NCI-H774 (cell line): ENCODE data around the gene ATP5IF1.

Experiments
- DNase-seq: peaks from one replicate; lab custom pipeline; 2025; lab: John Stamatoyannopoulos, UW

The ATP5IF1 gene

DNA sequence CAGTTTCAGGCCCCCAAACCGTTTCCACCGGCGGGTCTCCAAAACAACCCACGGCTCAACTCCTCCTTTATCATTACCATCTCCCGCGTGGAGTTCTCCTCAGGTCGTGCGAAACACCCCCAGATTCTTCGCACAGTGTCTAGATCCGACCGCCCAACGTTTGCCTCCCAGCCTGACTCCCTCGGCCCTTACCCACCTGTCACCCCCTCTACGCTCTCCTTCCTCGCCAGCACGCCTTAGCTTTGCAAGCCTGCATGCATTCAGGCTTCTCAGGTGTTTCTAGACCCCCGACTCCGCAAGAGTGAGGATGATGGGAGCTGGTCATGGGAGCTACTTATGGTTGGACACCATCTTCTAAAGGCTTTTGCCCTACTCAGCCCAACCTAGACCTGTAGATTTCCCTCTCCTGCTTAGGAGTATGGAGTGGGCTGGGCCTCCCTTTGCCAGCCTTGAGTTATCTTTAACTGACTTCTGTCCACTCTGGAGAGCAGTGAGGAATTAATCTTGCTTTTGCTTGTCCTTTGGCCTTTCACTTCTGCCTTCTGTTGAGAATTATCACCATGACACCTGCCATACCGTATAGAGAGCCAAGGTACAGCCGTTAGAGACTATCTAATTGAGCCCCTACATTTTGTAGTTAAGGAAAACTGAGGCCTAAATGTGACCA is 865 bp downstream of the ATP5IF1 start:
- DNase-seq, result no peak

DNA sequence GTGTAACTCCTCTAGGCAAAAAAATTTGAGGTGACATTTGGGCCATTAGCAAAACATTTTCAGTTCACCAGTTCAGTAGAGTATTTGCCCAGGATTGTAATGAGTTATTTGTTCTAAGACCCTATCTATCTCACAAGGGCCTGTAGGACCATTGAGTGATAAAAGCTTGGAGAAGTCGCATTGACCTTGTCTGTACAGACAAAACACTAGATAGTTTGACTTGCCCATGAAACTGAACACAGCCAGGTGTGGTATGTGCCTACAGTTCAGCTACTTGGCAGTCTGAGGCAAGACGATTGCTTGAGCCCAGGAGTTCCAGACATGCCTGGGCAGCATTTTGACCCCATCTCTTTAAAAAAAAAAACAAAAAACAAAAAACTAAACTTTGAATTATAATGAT is 3.1 kb downstream of the ATP5IF1 start:
- no peak for DNase-seq

DNA sequence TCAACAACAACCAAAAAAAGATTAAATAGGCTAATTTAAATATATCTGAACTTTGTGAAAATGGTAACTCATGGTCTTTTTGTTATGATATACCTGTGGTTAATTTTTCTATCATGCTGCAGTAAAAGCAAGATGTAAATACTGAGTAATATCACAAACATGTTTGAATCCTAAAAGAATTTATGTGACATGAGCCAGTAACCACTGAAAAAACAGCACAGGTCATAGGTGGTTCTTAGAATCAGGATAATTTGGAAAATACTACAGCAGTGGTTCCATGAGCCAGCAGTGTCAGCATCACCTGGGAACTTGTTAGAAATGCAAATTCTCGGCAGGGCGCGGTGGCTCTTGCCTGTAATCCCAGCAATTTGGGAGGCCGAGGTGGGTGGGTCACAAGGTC is 4.1 kb downstream of the ATP5IF1 start:
- DNase-seq, result no peak

DNA sequence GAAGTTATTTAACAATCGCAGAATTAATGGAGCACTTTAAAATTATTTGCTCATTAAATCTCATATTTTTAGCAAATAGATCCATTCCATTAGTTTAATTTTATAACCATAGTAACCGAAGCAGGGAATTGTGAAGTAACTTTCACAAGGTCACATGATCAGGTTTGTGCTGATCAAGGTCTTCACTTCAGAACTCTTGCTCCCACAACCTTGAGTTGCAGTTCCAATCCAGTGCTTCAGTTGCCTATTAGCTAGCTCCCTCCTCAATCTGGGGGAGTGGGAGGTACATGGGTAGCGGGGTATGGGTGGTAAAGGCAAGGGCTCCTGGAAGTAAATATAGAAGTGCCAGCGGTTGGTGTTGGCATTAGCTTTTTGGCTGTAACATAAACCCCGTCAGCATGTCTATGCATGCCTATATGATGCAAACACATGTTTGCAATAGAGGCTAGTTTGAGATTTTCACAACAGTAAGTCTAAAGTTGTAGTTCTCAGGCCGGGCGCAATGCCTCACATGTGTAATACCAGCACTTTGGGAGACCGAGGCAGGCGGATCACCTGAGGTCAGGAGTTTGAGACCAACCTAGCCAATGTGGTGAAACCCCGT is 5.8 kb downstream of the ATP5IF1 start:
- no peak for DNase-seq

DNA sequence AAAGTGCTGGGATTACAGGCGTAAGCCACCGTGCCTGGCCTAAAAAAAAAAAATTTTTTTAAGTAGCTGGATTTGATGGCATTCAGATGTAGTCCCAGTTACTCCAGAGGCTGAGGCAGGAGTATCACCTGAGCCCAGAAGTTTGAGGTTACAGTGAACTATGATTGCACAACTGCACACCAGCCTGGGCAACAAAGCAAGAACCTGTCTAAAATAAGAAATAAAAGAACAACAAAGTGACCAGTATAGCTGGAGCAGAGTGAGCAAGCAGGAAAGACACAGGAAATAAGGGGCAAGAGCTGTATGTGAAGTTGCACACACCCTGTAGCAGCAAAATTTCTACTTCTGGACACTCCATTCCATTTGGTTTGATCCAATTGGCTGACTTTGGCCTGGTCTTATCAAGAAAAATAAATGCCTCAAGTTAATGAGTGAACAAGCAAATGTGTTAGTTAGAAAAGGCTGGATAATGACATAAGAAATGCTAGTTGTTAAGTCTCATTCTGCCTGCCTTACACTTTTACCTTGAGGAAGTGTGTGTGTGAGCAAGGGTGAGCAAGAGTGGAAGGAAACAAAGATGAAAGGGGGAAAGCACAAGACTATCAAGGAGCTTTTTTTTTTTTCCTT is 7.9 kb downstream of the ATP5IF1 start:
- no peak for DNase-seq

DNA sequence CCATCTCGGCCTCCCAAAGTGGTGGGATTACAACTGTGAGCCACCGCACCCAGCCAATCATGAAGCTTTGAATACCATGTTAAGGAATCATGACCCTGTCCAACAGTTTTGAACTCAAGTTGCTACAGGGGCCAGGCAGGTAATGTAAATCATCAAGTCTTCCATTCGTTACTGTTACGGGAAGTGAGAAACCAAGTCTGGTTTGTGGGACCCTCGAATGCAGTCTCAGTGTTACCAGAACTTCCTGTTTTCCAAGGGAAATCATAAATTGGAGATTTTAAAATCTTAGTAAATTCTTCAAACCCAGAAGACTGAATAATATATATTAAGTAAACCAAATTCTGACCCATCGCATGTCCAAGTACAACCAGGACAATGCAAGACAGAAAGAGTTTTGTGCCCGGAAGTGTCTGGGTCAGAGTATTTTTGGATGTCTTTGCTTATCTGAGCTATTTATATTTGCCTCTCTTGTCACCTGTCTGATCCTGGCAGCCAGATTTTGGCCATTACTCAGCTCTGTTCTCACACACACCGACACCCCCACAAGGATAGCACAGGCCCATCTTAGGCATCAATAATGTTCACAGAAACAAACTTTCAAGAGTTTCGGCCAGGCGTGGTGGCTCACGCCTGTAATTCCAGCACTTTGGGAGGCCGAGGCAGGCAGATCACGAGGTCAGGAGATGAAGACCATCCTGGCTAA is 8.8 kb downstream of the ATP5IF1 start:
- no peak for DNase-seq

DNA sequence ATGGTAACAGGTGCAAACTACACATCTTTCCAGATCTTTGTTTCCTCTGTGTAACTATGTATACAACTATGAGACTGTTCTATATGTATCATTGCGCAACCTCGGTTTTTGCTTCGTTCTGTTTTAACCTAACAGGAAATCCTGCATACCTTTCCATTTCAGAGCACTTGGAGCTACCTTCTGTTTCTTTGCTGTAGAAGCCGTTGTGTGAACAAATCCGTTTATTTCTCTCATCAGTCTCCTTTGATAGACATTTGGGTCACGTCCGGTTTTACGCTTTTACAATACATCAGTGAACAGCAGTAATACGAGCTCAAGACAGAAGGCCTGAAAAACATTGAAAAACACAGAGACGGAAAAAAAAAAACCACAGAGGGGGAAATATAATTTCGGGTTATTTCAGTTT is 10.5 kb downstream of the ATP5IF1 start:
- no peak for DNase-seq

DNA sequence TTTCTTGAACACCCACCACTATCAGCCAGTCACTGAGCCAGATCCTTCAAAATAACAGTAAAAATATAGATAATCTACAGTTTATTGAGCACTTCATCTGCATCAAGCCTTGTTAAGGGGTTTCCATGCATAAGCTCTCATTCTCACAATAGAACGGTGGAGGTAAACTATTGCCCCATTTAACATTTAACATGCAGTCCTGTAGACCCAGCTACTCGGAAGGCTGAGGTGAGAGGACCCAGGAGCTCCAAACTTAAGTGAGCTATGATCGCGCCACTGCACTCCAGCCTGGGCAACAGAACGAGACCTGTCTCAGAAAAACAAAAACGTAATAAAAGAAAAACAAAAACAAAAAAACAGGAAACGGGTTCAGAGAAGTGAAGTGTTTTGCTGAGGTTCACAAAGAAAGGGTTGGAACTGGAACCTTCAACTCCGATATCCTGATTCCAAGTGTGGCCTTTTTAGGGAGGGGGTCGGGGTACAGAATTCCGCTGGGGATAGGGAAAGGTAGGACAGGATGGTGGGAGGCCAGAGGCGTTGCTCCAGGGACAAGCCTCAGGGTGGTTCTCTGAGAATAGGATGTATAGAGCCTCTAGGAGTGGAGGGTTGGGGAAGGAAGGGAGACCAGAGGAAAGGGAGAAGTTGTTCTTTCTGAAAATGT is 11.8 kb downstream of the ATP5IF1 start:
- no peak for DNase-seq

DNA sequence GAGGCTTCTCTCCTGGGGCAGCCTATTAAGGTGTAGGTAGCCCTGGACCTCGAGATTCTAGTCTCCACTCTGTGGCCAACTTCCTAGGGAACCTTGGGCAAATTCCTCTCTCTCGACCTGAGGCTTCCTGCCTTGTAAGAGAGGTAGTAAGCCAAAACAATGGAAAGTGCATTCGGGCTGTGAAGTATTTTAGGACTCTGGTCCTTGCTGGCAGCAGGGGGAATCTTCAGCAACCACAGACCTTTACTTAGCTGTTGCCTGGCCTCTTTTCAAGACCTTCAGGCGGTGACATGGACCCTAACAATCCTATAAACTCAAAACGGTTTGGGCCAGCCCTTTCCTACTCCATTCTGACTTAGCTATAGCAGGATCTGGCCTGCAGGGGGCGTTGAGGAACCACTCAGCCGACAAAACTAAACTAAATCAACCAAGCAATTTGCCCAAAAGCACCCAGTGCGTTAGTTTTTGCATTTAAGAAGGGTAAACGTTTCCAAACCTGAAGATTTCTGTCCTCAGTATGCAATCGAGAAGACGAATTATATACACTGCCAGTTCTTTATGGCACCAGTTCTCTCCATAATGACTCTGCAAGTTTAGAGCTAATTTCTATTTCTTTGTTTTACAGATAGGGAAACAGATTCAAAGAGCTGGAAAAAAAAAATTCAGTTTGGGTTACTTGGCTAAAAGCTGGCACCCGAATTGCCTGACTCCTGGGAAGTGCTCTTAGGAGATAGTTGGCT is 12.5 kb downstream of the ATP5IF1 start:
- peak; percentile 5 for DNase-seq

DNA sequence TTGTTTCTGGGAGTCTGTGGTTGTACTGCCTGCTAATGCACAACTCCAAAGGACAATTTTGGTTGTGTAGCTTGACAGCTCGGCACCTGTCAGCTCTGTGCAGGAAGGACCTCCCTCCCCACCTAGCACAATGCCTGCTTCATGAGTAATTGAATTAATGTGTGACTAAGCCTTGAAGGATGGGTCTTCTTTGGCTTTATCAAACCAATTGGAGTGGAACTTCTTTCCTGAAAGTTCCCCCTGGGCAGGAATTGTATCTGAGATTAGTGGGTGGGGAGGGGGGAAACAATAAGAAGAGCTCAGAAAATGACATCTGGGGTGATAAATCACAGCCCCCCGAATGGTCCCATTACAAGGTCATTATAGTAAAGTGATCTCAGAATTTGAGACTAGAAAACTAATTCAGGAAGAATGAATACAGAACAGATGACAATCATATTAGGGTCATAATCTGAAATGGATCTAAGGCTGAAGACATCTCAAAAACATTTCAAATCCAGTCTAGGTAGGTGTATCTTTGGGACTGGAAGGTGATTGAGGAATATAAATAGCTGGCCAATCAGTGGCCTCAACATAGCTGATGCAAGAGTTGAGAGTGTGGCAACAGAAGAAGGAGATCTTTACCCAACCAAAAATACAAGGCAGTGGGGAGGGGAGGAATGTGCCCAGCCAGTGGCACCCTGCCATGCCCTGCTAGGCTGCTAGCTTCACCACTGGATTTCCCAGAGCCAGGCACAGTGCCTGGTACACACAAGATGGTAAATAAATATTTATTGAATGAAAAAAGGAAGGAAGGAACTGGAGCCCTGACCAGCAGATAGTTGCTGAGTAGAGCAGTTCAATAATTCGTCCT is 13.3 kb downstream of the ATP5IF1 start:
- DNase-seq, result peak; percentile 13

DNA sequence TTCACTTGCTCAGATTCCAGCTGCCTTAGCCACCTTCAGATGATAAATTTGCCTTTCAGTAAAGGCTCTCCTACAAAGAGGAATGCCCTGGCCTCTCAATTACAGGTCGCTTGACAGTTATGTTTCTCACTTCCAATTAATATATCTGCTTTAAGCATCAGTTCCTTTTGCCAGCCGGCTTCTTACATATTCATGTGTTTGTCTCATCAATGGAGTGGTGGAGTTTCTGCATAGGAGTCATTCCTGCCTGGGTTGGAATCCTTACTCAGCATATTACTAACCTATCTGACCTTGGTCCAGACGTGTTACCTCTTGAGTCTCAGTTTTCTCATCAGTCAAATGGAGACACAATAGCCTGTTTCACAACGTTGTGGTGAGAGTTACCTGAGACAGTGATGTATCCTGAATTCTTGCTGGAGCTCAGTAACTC is 14.0 kb downstream of the ATP5IF1 start:
- no peak for DNase-seq

DNA sequence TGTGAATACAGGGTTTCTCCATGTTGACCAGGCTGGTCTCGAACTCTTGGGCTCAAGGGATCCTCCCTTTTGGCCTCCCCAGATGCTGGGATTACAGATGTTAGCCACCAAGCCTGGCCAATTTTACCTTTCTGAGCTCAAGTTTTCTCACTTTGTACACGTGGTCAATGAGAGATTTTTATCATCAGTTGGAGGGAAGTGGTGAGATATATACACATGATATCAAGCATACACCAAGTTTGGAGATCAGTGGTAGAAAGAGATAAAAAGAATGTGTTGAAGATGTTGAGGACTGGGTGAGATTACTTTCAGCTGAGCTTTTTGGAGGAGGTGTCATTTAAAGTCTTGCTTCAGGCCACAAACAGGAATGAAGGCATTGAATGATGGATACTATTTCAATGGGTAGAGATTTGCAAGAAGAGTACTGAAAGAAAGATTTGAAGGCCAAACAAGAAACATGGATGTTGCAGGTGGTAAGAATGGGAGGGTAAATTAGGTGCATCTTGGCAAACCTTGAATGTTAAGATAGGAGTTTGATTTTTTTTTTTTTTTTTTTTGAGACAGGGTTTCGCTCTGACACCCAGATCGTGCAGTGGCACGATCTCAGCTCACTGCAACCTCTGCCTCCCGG is 20.4 kb downstream of the ATP5IF1 start:
- DNase-seq, result no peak

DNA sequence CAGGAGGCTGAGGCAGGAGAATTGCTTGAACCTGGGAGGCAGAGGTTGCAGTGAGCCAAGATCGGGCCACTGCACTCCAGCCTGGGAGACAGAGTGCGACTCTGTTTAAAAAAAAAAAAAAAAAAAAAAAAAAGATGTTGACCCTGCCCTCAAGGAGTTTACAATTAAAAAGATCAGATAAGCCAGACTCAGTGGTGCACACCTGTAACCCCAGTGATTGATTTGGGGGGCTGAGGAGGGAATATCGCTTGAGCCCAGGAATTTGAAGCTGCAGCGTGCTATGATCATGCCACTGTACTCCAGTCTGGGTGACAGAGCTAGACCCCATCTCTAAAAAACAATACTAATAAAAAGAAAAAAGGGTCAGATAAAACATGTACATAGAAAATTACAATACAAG is 21.8 kb downstream of the ATP5IF1 start:
- DNase-seq, result no peak

DNA sequence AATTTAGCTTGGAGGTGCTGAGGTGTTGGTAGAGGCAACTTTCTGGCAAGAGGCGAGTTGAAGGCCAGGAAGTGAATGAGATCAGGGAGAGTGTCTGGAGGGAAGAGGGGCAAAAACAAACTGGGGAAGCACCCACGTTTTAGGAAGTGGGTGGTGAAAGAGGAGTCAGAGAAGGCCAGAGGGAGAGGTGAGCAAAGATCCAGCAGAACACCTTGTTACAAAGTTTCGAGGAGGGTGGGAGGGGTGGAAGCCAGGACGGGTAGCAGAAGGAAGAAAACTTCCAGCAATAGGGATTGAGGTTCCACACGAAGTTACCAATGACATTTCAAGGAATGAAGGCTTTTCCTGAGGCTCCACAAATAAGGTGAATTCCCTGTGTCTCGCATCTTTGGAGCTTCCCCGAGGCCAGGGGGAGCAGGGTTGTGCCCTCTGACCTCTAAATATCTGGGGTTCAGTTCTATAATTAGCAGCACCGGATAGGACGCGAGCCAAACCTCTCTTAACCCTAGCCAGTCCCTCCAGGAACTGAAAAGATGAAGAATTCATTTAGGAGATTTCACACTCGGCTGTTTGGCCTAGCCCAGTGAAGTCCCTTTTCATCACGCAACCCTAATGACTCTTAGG is 22.8 kb downstream of the ATP5IF1 start:
- DNase-seq, result no peak

DNA sequence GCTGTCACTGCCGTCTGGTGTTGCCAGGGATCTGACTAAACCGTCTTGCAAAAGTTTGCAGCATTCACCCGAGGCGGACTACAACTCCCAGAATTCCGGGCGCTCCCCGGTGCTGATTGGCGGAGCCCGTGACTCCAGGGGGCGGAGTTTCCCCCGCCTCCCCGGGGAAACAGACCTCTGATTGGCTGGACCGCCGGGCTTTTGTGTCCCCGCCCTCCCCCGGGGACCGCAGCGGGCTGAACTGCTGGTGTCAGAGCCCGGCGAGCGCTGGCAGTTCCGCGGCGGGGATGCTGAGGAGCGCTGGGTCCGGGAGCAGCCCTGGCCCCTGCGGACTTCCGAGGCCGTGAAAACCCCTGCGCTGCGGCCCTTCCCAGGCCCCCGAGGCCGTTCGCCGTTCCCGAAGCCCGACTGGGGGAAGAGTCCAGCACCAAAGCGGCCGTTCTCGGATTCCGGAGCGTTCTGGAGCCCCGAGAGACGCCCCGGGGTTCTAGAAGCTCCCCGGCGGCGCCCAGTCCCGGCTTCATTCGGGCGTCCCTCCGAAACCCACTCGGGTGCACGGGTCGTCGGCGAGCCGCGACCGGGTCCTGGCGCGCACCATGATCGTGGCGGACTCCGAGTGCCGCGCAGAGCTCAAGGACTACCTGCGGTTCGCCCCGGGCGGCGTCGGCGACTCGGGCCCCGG is 23.5 kb downstream of the ATP5IF1 start, which contains the start of gene SESN2:
Gene SESN2, plus strand, starts transcription at position 267 of the 682 bp plus-strand sequence. Its CDS starts 330 bp downstream, at position 597.
- peak; percentile 87 for DNase-seq

DNA sequence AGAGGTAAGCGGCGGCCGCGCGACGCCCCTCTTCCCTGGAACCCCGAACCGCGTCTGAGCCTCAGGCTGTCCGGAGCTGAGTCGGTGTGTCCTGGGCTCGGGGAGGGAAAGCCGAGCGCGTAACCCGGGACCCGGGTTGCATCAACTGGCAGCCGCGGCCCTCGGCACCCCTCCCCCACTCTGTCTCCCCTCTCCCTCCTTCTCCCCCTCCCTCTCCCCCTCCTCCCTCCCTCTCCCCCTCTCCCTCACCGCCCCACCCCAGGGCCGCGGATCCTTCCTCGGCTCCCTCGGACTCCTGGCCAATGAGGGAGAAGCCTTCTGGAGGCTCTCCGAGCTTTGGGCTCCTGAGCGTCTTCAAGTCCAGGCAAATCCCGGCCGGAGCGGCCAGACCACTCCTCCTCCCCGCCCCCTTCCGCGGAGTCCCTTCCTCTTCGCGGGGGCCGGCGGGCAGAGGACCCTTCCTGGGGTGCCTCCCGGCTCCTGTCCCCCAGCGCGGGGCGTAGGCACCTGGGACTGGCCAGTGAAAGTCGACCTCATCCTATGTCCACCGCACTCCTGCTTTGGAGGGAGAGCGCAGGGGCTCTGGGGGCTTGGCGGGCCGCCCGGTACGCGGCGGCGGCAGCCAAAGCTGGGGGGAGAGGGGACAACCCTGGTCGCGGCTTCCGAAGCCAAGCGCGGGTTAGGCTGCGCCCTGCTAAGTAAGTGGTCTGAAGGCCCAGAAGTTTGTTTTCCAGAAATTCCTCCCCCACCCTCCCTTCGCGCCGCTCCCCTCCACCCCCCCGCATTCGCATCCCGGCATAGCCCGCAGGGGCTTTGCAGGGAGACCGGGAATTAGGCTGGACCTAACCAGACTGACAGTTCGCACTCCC is 24.2 kb downstream of the ATP5IF1 start:
- DNase-seq, result no peak

DNA sequence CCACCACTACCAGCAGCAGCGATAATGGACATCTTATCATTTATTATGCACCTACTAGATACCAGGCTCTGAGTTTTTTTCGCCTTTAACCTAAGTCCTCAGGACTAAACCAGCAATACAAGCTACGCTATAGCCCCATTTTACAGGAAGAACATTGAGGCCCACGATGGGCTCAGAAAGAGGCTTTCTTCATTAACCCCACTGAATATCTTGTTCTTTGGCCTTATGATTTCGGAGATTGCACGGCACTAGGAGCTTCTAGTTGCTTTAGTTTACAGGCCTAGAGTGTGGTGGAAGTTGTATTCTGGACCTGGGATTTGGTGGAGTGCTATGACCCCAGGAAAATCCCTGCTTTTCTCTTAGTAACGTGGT is 24.9 kb downstream of the ATP5IF1 start:
- no peak for DNase-seq

DNA sequence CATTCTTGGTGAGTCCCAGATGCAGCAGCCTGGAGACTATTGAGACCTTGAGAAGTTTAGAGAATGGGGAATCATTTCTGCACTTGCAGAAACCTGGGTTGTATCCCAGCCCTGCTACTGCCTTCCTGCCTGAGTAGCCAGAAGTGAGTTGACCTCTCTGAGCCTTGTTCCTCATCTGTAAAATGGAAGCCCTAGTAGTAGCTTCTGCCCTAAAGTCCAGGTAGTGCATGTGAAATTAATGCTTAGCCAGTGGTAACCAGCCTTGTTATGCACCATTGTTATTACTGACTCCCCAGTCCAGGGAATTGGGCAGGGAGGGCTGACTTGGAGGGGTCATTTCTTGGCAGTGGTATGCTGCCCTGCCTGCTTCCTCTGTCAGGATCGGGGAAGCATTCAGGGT is 29.0 kb downstream of the ATP5IF1 start:
- DNase-seq, result no peak
